Left lung (tissue), 10 donors: ENCODE results near the gene SEC24D. TPM values are rescaled to one million over a fixed set of nuclear protein-coding genes. Genes with fewer than 3 reads are reported as not detected.

Source experiments
- ATAC-seq: fragments of 200-7000 bp; cut with Tn5 transposase; one replicate; pipeline ENCODE4 v1.9.1; 2020; ENCODE audit warnings: moderate library complexity
- DNase-seq, 4 donors: peaks; one replicate each; pipeline ENCODE4 v3.0.0-alpha.2; 2013 to 2020
- H3K27ac ChIP-seq, 2 donors: fragments of 200-600 bp; sonication (generic) in 1 of 2; one replicate each; pipeline versions ENCODE4 v1.5.0 to v1.8.0; 2020 to 2021
- H3K27me3 ChIP-seq, 2 donors: fragments of 200-600 bp; sonication (generic) in 1 of 2; one replicate each; pipeline versions ENCODE4 v1.5.0 to v1.8.0; 2020 to 2021
- H3K36me3 ChIP-seq, 2 donors: fragments of 200-600 bp; sonication (generic) in 1 of 2; one replicate each; pipeline versions ENCODE4 v1.5.0 to v1.8.0; 2020 to 2021
- H3K4me1 ChIP-seq, 2 donors: fragments of 200-600 bp; one replicate each; pipeline ENCODE4 v1.8.0; 2021
- H3K4me3 ChIP-seq, 2 donors: fragments of 200-600 bp; sonication (generic) in 1 of 2; one replicate each; pipeline versions ENCODE4 v1.5.0 to v1.8.0; 2020 to 2021; ENCODE audit warnings: mild to moderate bottlenecking in 1 of 2
- H3K9me3 ChIP-seq, 2 donors: fragments of 200-600 bp; sonication (generic) in 1 of 2; one replicate each; pipeline versions ENCODE4 v1.5.0 to v1.8.0; 2020 to 2021
- CTCF ChIP-seq, 2 donors: fragments of 200-600 bp; sonication (generic) in 1 of 2; IDR thresholded peaks; one replicate each; pipeline versions ENCODE4 v1.5.0 to v1.8.0; 2021; ENCODE audit warnings: antibody characterized with exemption in 2 of 2
- intact Hi-C, 2 donors: fragments of 100-400 bp; cut with DNase I; formaldehyde crosslinking; loops; one replicate each; pipeline versions ENCODE4 v1.11.2 to v1.14.2; 2022
- polyA plus RNA-seq, 6 donors: library from polyadenylated mRNA; unstranded; fragments of 120-200 nt; gene quantifications; one replicate each; pipeline ENCODE4 v1.2.1, GENCODE V29; 2013; ENCODE audit not compliant: insufficient read length in 6 of 6
- total RNA-seq, 2 donors: library from RNA; stranded (reverse); fragmentation: NEBNext Ultra II Directional; extraction: Animal tissue kit (Norgen Biotek cat#: 25700); gene quantifications; one replicate each; pipeline ENCODE4 v1.2.1, GENCODE V29; 2021
- donor health status: DM: no; HTN: yes; CAD: no.
- donor health status: DM: no; HTN: no; CAD: no.

Gene SEC24D
- total and polyA plus RNA-seq, 8 donors, result 40.7 to 99.4 (median 50.4) TPM

DNA sequence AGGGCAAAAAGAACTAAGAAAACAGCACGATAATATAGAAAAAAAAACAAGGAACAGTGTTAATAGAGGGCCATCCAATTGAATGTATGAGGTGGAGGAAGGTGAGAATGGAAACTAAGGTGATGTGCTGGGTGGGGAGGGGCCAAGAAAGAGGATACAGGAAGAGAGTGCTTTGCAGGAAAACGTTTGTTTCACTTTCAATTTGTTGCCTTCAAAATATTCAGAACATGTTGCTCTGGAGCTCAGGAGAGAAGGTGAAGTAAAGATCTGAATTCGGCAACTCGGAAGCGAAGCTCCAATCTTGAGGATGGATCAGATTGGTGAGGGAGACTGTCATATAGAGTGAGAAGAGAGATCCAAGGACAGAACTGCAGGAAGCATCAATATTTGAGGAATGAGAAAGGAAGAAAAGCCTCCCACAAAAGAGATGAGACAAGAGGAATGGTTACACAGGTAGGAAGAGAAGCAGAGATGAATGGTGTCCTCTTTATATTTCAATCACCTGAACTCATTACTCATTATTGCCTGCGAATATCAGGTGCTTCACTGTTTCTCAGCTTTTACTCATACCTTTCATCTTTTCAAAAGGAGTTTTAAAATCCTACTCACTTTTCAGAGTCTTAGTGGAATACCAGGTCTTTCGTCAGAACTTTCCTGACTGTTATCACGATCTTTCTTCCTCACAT, 14.7 kb upstream of the SEC24D start:
- H3K27me3 ChIP-seq, result no peaks in the 10 kb centered on the region
- H3K9me3 ChIP-seq, result no peaks in the 10 kb centered on the region
- ATAC-seq (peak; percentile 81), DNase-seq (peak in 1 of 4 donors; percentile 9)
- intact Hi-C loops, result no loop called here
- H3K27ac ChIP-seq, result peak overlapping the region in 1 of 2 donors; percentile 59
- no peak for TF ChIP-seq CTCF (IDR thresholded peaks at IDR 0.05)
- peak overlapping the region; percentile 32 to 44 for H3K4me3 ChIP-seq
- H3K36me3 ChIP-seq, result no peaks in the 10 kb centered on the region
- peaks cover 0 to 4% of the 10 kb centered on the region in 2 donors for H3K4me1 ChIP-seq

DNA sequence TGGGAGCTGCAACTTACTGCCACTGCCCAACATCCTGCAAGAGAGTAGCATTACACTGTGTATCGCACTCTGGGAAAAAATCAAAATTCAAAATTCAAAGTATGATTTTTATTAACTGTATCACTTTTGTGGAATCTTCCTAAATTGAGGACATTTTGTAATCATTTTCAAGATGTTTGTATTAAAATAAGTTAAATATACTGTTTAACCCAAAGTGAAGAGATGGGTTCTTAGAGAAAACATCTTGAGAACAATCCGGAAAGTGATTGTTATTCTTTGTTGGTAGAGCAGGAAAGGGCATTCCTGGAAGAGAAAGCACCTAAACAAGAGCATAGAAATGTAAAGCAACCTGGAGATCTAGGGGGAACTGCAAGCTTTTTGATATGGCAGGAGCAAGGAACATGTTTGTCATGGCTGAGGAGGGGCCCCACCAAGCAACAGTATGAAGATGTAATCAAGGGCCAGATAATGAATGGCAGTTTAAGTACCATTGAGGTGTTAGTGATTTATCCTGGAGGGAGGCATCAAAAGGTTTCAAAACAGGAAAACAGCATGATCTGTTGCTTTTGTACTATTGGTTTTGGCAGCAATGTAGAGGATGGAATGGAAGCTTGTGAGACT, 14.1 kb upstream of the SEC24D start:
- H3K4me1 ChIP-seq, result peaks cover 0 to 4% of the 10 kb centered on the region in 2 donors
- no peaks in the 10 kb centered on the region for H3K36me3 ChIP-seq
- DNase-seq, result no peak
- TF ChIP-seq CTCF (IDR thresholded peaks at IDR 0.05), result no peak
- H3K4me3 ChIP-seq, result peak overlapping the region; percentile 32 to 44
- H3K27me3 ChIP-seq, result no peaks in the 10 kb centered on the region
- intact Hi-C loops, result no loop called here
- no peaks in the 10 kb centered on the region for H3K9me3 ChIP-seq
- ATAC-seq, result no peak
- no peak overlapping the region for H3K27ac ChIP-seq

GRCh38 chr4:118848901-118849300, 13.0 kb upstream of the SEC24D start:
- H3K36me3 ChIP-seq, result no peaks in the 10 kb centered on the region
- H3K4me1 ChIP-seq, result peaks cover 0 to 4% of the 10 kb centered on the region in 2 donors
- intact Hi-C loops, result no loop called here
- TF ChIP-seq CTCF (IDR thresholded peaks at IDR 0.05), result no peak
- DNase-seq, result no peak
- H3K4me3 ChIP-seq, result no peak overlapping the region
- no peaks in the 10 kb centered on the region for H3K9me3 ChIP-seq
- H3K27ac ChIP-seq, result no peak overlapping the region
- ATAC-seq, result no peak
- no peaks in the 10 kb centered on the region for H3K27me3 ChIP-seq

- no peaks in the 10 kb centered on the region for H3K36me3 ChIP-seq
- no peak for TF ChIP-seq CTCF (IDR thresholded peaks at IDR 0.05)
- intact Hi-C loops, result no loop called here
- ATAC-seq, result no peak
- no peak for DNase-seq
- no peaks in the 10 kb centered on the region for H3K9me3 ChIP-seq
- H3K27me3 ChIP-seq, result no peaks in the 10 kb centered on the region
- peaks cover 0 to 4% of the 10 kb centered on the region in 2 donors for H3K4me1 ChIP-seq
- no peak overlapping the region for H3K4me3 ChIP-seq
- H3K27ac ChIP-seq, result no peak overlapping the region
Observed at GRCh38 chr4:118848242-118848641, 12.3 kb upstream of the SEC24D start.

GRCh38 chr4:118846979-118847378, 11.1 kb upstream of the SEC24D start:
- Histone ChIP-seq H3K36me3 (no peaks in the 10 kb centered on the region), H3K27ac (no peak overlapping the region), H3K4me3 (no peak overlapping the region), H3K27me3 (no peaks in the 10 kb centered on the region), H3K4me1 (peaks cover 0 to 4% of the 10 kb centered on the region in 2 donors), H3K9me3 (no peaks in the 10 kb centered on the region)
- DNase-seq, result no peak
- intact Hi-C loops, result no loop called here
- ATAC-seq, result no peak
- no peak for TF ChIP-seq CTCF (IDR thresholded peaks at IDR 0.05)
